BLaER1 treated with 17β-estradiol and CSF1 and Interleukin-3, amounts not matched to agents 10 nM and 100 nM (cell line): Measurements from ENCODE around the gene ARMS2.

Experiments
- H3K27ac ChIP-seq, 11 experiments: shearing (Covaris generic); formaldehyde crosslinking; 2 replicates each; pipeline ENCODE4 v1.8.1; 2022
- H3K27me3 ChIP-seq, 11 experiments: shearing (Covaris generic); formaldehyde crosslinking; 2 replicates each; pipeline ENCODE4 v1.8.1; 2022
- H3K36me3 ChIP-seq, 11 experiments: shearing (Covaris generic); formaldehyde crosslinking; 2 replicates each; pipeline ENCODE4 v1.8.1; 2022
- H3K4me1 ChIP-seq, 10 experiments: shearing (Covaris generic); formaldehyde crosslinking; 2 replicates each; pipeline ENCODE4 v1.8.1; 2022
- H3K4me2 ChIP-seq, 11 experiments: shearing (Covaris generic); formaldehyde crosslinking; 2 replicates each; pipeline ENCODE4 v1.8.1; 2022
- H3K4me3 ChIP-seq, 10 experiments: shearing (Covaris generic); formaldehyde crosslinking; 2 replicates each; pipeline ENCODE4 v1.8.1; 2022
- H3K9ac ChIP-seq, 11 experiments: shearing (Covaris generic); formaldehyde crosslinking; 2 replicates each; pipeline ENCODE4 v1.8.1; 2022
- H3K9me3 ChIP-seq, 11 experiments: shearing (Covaris generic); formaldehyde crosslinking; replicated peaks in 1 of 11; 2 replicates each; pipeline ENCODE4 v1.8.1; 2022
- H4K20me1 ChIP-seq, 11 experiments: shearing (Covaris generic); formaldehyde crosslinking; 2 replicates each; pipeline ENCODE4 v1.8.1; 2022
- Cebpa-rat ChIP-seq, 11 experiments: shearing (Covaris generic); IDR thresholded peaks; 2 replicates each; pipeline ENCODE4 v1.8.1; 2022

The ARMS2 gene

GRCh38 chr10:122499491-122499941, 45.1 kb downstream of the ARMS2 start:
- no peaks in the 10 kb centered on the region for H3K36me3 ChIP-seq
- H3K9me3 ChIP-seq, result no peaks in the 10 kb centered on the region
- H3K4me2 ChIP-seq, result peak overlapping the region in 9 of 11 experiments; percentile 2 to 62 (median 21); a peak in 10 of 22 replicates
- no peaks in the 10 kb centered on the region for H3K27me3 ChIP-seq
- no peak overlapping the region for H3K9ac ChIP-seq
- no peaks in the 10 kb centered on the region for H4K20me1 ChIP-seq
- no peak for TF ChIP-seq Cebpa-rat (IDR thresholded peaks at IDR 0.05)
- peaks cover 0 to 34% (median 15%) of the 10 kb centered on the region in 10 experiments; a peak in 14 of 20 replicates for H3K4me1 ChIP-seq
- no peak overlapping the region for H3K27ac ChIP-seq
- H3K4me3 ChIP-seq, result no peak overlapping the region

GRCh38 chr10:122500194-122500593, 45.7 kb downstream of the ARMS2 start:
- no peak overlapping the region for H3K9ac ChIP-seq
- H3K4me2 ChIP-seq, result 0 out of 22 replicates have a peak overlapping the region, but pooled peaks of 1 of the 11 experiments have one; percentile 54
- no peaks in the 10 kb centered on the region for H3K36me3 ChIP-seq
- no peak overlapping the region for H3K4me3 ChIP-seq
- H3K27me3 ChIP-seq, result no peaks in the 10 kb centered on the region
- peaks cover 0 to 27% (median 14%) of the 10 kb centered on the region in 10 experiments; a peak in 14 of 20 replicates for H3K4me1 ChIP-seq
- no peaks in the 10 kb centered on the region for H4K20me1 ChIP-seq
- no peak overlapping the region for H3K27ac ChIP-seq
- no peak for TF ChIP-seq Cebpa-rat (IDR thresholded peaks at IDR 0.05)
- H3K9me3 ChIP-seq, result no peaks in the 10 kb centered on the region

GRCh38 chr10:122500726-122501125, 46.3 kb downstream of the ARMS2 start:
- H3K27ac ChIP-seq, result no peak overlapping the region
- TF ChIP-seq Cebpa-rat (IDR thresholded peaks at IDR 0.05), result no peak
- H3K4me2 ChIP-seq, result no peak overlapping the region
- H3K4me1 ChIP-seq, result peaks cover 0 to 21% (median 12%) of the 10 kb centered on the region in 10 experiments; a peak in 12 of 20 replicates
- no peaks in the 10 kb centered on the region for H4K20me1 ChIP-seq
- H3K27me3 ChIP-seq, result no peaks in the 10 kb centered on the region
- H3K4me3 ChIP-seq, result no peak overlapping the region
- H3K9ac ChIP-seq, result no peak overlapping the region
- H3K9me3 ChIP-seq, result no peaks in the 10 kb centered on the region
- H3K36me3 ChIP-seq, result no peaks in the 10 kb centered on the region

GRCh38 chr10:122503012-122503411, 48.6 kb downstream of the ARMS2 start:
- TF ChIP-seq Cebpa-rat (IDR thresholded peaks at IDR 0.05), result no peak
- H3K9ac ChIP-seq, result no peak overlapping the region
- H3K36me3 ChIP-seq, result no peaks in the 10 kb centered on the region
- H3K27ac ChIP-seq, result no peak overlapping the region
- no peaks in the 10 kb centered on the region for H3K27me3 ChIP-seq
- no peaks in the 10 kb centered on the region for H4K20me1 ChIP-seq
- no peaks in the 10 kb centered on the region for H3K9me3 ChIP-seq
- H3K4me2 ChIP-seq, result no peak overlapping the region
- peaks cover 0 to 18% (median 11%) of the 10 kb centered on the region in 10 experiments; a peak in 12 of 20 replicates for H3K4me1 ChIP-seq
- no peak overlapping the region for H3K4me3 ChIP-seq

- no peak overlapping the region; a peak in 1 of 22 replicates for H3K9ac ChIP-seq
- no peak for TF ChIP-seq Cebpa-rat (IDR thresholded peaks at IDR 0.05)
Observed at GRCh38 chr10:122503886-122504609, 49.6 kb downstream of the ARMS2 start.

GRCh38 chr10:122504610-122504950, 50.1 kb downstream of the ARMS2 start:
- H3K9ac ChIP-seq, result no peak overlapping the region
- peaks cover 0 to 16% (median 6%) of the 10 kb centered on the region in 10 experiments; a peak in 12 of 20 replicates for H3K4me1 ChIP-seq
- H3K4me3 ChIP-seq, result no peak overlapping the region
- H4K20me1 ChIP-seq, result no peaks in the 10 kb centered on the region
- no peak overlapping the region for H3K4me2 ChIP-seq
- no peaks in the 10 kb centered on the region for H3K36me3 ChIP-seq
- no peaks in the 10 kb centered on the region for H3K9me3 ChIP-seq
- no peaks in the 10 kb centered on the region for H3K27me3 ChIP-seq
- H3K27ac ChIP-seq, result no peak overlapping the region
- no peak for TF ChIP-seq Cebpa-rat (IDR thresholded peaks at IDR 0.05)

More at GRCh38 chr10:122503886-122504609, 49.6 kb downstream of the ARMS2 start:
- Histone ChIP-seq H3K4me3 (no peak overlapping the region), H3K27me3 (no peaks in the 10 kb centered on the region), H3K4me1 (peaks cover 0 to 16% (median 11%) of the 10 kb centered on the region in 10 experiments; a peak in 14 of 20 replicates), H3K27ac (peak overlapping the region in 1 of 11 experiments; percentile 12; a peak in 1 of 22 replicates), H3K9me3 (no peaks in the 10 kb centered on the region), H3K4me2 (no peak overlapping the region; a peak in 1 of 22 replicates), H3K36me3 (no peaks in the 10 kb centered on the region), H4K20me1 (no peaks in the 10 kb centered on the region)

- Histone ChIP-seq H3K4me1 (peaks cover 0 to 19% (median 9%) of the 10 kb centered on the region in 10 experiments; a peak in 10 of 20 replicates), H3K27ac (no peak overlapping the region), H4K20me1 (no peaks in the 10 kb centered on the region), H3K36me3 (no peaks in the 10 kb centered on the region), H3K4me2 (no peak overlapping the region), H3K4me3 (no peak overlapping the region), H3K27me3 (no peaks in the 10 kb centered on the region), H3K9ac (no peak overlapping the region), H3K9me3 (no peaks in the 10 kb centered on the region)
- TF ChIP-seq Cebpa-rat (IDR thresholded peaks at IDR 0.05), result no peak
Observed at GRCh38 chr10:122505011-122505410, 50.6 kb downstream of the ARMS2 start.

GRCh38 chr10:122505885-122506645, 51.6 kb downstream of the ARMS2 start:
- no peak for TF ChIP-seq Cebpa-rat (IDR thresholded peaks at IDR 0.05)
- Histone ChIP-seq H4K20me1 (no peaks in the 10 kb centered on the region), H3K36me3 (no peaks in the 10 kb centered on the region), H3K4me1 (peaks cover 0 to 22% (median 8%) of the 10 kb centered on the region in 10 experiments; a peak in 10 of 20 replicates), H3K4me3 (no peak overlapping the region), H3K9me3 (no peaks in the 10 kb centered on the region), H3K9ac (no peak overlapping the region), H3K27me3 (no peaks in the 10 kb centered on the region), H3K4me2 (no peak overlapping the region), H3K27ac (no peak overlapping the region)
